Astrocyte (in vitro differentiated cells and primary cell): ENCODE results near the gene GAD2.

ENCODE experiments used
- EZH2 ChIP-seq: IDR thresholded peaks from 2 replicates; pipeline ENCODE4 v1.6.1; 2012; ENCODE audit warnings: mild to moderate bottlenecking, low read length, inconsistent platforms; ENCODE audit not compliant: insufficient read depth
- TF ChIP-seq, protein P1 (sequence below): IDR thresholded peaks from 2 replicates; pipeline ENCODE4 v1.5.1; 2011; ENCODE audit warnings: low read depth, mild to moderate bottlenecking, inconsistent platforms, low read length, moderate library complexity; ENCODE audit not compliant: insufficient read depth

- no peak for TF ChIP-seq EZH2
- TF ChIP-seq, protein P1, sequence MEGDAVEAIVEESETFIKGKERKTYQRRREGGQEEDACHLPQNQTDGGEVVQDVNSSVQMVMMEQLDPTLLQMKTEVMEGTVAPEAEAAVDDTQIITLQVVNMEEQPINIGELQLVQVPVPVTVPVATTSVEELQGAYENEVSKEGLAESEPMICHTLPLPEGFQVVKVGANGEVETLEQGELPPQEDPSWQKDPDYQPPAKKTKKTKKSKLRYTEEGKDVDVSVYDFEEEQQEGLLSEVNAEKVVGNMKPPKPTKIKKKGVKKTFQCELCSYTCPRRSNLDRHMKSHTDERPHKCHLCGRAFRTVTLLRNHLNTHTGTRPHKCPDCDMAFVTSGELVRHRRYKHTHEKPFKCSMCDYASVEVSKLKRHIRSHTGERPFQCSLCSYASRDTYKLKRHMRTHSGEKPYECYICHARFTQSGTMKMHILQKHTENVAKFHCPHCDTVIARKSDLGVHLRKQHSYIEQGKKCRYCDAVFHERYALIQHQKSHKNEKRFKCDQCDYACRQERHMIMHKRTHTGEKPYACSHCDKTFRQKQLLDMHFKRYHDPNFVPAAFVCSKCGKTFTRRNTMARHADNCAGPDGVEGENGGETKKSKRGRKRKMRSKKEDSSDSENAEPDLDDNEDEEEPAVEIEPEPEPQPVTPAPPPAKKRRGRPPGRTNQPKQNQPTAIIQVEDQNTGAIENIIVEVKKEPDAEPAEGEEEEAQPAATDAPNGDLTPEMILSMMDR = no peak
Measured at GRCh38 chr10:26254616-26255015, 38.0 kb downstream of the GAD2 start.
